Ovary (tissue), 3 donors: ENCODE measurements around the gene PPT1.

Experiments used
- POLR2A ChIP-seq: fragments of 450-650 bp; IDR thresholded peaks from one replicate; pipeline ENCODE4 v1.6.1; 2017; ENCODE audit warnings: antibody characterized with exemption, mild to moderate bottlenecking, moderate library complexity
- TF ChIP-seq, protein P1 (sequence below), 3 donors: fragments of 450-650 bp in 2 of 3; fragments of 200-600 bp in 1 of 3; IDR thresholded peaks; one replicate each; pipeline versions ENCODE4 v1.5.1 to v1.8.0; 2016 to 2022; ENCODE audit warnings: antibody characterized with exemption in 3 of 3, mild to moderate bottlenecking in 1 of 3
- donor health status: DM: no; HTN: no; CAD: no.

GRCh38 chr1:40110389-40110788 lies 13.3 kb upstream of the PPT1 start:
- TF ChIP-seq, protein P1, sequence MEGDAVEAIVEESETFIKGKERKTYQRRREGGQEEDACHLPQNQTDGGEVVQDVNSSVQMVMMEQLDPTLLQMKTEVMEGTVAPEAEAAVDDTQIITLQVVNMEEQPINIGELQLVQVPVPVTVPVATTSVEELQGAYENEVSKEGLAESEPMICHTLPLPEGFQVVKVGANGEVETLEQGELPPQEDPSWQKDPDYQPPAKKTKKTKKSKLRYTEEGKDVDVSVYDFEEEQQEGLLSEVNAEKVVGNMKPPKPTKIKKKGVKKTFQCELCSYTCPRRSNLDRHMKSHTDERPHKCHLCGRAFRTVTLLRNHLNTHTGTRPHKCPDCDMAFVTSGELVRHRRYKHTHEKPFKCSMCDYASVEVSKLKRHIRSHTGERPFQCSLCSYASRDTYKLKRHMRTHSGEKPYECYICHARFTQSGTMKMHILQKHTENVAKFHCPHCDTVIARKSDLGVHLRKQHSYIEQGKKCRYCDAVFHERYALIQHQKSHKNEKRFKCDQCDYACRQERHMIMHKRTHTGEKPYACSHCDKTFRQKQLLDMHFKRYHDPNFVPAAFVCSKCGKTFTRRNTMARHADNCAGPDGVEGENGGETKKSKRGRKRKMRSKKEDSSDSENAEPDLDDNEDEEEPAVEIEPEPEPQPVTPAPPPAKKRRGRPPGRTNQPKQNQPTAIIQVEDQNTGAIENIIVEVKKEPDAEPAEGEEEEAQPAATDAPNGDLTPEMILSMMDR (IDR thresholded peaks at IDR 0.05) = no peak
- TF ChIP-seq POLR2A = no peak
